HG03060 (cell line): Measurements from ENCODE around the gene CRTC2.
"Not testable (repeated sequence)": the region's sequence is repeated elsewhere in the genome, so short reads cannot be mapped to it uniquely, and the experiment has no call there.

Source experiments
- ATAC-seq: cut with Tn5 transposase; IDR thresholded peaks from one replicate; pipeline ENCODE4 v1.9.1; 2021; ENCODE audit warnings: low read depth, moderate number of reproducible peaks; ENCODE audit not compliant: unreplicated experiment

CRTC2 gene, protein sequence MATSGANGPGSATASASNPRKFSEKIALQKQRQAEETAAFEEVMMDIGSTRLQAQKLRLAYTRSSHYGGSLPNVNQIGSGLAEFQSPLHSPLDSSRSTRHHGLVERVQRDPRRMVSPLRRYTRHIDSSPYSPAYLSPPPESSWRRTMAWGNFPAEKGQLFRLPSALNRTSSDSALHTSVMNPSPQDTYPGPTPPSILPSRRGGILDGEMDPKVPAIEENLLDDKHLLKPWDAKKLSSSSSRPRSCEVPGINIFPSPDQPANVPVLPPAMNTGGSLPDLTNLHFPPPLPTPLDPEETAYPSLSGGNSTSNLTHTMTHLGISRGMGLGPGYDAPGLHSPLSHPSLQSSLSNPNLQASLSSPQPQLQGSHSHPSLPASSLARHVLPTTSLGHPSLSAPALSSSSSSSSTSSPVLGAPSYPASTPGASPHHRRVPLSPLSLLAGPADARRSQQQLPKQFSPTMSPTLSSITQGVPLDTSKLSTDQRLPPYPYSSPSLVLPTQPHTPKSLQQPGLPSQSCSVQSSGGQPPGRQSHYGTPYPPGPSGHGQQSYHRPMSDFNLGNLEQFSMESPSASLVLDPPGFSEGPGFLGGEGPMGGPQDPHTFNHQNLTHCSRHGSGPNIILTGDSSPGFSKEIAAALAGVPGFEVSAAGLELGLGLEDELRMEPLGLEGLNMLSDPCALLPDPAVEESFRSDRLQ

DNA sequence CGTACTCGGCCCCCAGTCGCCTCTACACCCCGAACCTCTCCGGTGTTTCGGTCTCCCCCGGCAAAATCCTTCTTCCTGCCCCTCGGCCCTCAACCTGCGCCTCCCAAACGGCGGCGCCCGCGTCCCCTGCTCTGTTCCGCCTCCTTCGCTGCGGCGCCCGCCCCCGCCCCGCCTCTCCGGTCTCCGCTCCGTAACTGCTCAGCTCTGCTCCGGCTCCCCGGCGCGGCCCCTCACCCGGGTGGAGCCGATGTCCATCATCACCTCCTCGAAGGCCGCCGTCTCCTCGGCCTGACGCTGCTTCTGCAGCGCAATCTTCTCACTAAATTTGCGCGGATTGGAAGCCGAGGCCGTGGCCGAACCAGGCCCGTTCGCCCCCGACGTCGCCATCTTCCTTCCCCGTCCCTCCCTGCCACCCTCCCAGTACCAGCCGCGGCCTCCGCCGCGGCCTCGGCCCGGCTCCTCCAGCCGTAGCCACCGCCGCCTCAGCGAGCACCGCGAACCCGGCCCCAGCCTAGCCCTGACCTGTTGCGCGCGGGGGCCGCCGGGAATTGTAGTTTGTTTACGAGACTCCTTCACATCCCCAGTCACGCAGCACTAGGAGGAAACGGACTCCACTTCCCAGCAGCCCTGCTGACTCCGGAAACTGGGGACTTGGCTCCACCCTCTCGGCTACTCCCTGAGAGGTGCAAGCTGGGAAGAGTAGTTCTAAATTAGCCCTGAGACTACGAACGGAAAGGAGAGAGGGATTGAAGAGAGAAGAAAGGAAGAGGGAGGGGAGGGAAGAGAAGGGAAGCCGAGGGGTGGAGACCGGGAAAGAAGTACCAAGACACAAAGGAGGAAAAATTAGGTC lies at the start of gene CRTC2:
Gene CRTC2 (minus strand): TSS at position 502 of the 850 bp plus-strand sequence. CDS start 115 bp downstream, at position 387.
- peak; percentile 75 for ATAC-seq

DNA sequence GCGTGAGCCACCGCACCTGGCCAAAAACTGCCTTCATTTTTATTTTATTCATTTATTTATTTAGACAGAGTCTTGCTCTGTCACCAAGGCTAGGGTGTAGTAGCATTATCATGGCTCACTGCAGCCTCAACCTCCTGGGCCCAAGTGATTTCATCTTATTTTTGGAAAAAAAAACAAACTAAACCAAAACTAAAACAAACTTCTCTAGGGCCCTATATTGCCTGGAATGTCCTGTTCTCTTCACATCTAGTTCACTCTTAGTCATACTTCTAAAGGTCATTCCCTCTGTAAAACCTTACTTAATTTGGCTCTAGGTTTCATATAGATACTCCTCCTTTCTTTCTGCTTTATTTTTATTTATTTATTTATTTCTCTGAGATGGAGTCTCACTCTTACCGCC lies 47.7 kb upstream of the CRTC2 start:
- no peak for ATAC-seq

DNA sequence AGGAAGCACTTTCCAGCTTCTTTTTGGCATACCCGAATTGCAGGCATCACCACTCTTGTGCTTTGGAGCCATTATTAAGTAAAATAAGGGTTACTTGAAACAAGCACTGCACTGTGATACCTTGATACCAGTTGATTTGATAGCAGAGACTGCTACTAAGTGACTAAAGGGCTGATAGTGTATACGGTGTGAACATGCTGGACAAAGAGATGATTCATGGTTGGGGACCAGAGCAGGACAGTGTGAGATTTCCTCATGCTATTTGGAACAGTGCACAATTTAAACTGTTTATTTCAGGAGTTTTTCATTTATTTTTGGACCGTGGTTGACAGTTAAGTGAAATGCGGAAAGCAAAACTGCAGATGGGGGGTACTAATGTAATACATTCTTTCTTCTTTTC lies 42.0 kb upstream of the CRTC2 start:
- no peak for ATAC-seq

DNA sequence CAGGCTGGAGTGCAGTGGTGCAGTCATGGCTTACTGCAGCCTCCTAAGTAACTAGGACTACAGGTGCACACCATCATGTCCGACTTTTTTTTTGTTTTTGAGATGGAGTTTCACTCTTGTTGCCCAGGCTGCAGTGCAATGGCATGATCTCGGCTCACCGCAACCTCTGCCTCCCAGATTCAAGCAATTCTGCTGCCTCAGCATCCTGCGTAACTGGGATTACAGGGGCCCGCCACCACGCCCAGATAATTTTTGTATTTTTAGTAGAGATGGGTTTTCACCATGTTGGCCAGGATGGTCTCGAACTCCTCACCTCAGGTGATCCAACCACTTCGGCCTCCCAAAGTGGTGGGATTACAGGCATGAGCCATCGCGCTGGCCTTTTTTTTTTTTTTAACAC lies 38.5 kb upstream of the CRTC2 start:
- not testable (repeated sequence) for ATAC-seq

DNA sequence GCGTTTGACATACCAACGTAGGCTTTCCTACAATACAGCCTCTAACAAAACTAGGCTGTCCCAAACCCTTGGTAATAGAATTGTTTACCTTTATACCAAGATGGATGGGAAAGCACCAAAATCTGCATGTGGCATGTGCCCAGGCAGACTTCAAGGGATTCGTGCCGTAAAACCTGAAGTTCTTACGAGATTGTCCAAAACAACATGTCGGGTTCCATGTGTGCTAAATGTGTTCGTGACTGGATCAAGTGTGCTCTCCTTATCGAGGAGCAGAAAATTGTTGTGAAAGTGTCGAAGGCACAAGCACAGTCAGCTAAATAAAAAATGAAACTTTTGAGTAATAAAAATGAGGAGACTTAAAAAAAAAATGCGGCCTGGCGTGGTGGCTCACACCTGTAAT lies 37.2 kb upstream of the CRTC2 start:
- ATAC-seq, result no peak

DNA sequence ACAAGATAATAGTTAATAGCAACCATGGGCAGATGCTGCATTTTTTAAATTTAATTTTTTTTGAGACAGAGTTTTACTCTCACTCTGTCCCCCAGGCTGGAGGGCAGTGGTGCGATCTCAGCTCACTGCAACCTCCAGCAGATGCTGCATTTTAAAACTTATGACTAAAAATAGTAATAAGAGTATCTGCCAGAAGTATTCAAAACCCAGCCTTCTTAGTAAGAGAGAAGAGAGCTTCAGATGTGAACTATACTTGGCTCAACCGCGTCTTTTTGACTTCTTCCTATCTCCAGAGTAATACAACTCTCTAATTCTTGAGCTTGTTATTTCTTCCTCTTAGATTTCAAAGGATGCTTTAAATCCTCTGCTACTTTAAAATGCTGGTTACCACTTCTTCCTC lies 36.8 kb upstream of the CRTC2 start:
- no peak for ATAC-seq

DNA sequence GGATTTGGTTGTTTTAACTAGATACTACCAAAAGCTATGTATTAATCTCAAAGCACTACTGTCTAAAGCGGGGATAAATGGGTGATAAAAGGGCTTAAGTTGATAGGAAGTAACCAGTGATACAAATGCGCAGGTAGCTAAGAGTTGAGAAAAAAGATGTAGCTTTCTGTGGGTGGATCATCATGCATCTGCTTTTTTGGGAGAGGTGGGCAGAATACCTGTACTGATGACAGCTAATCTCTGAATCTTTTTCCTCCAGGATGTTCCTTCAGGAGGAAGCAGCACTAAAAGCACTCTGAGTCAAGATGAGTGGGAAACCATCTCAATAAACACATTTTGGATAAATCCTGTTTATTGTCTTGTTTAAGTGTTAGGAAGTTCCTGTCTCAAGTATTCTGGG lies 33.4 kb upstream of the CRTC2 start:
- ATAC-seq, result no peak

DNA sequence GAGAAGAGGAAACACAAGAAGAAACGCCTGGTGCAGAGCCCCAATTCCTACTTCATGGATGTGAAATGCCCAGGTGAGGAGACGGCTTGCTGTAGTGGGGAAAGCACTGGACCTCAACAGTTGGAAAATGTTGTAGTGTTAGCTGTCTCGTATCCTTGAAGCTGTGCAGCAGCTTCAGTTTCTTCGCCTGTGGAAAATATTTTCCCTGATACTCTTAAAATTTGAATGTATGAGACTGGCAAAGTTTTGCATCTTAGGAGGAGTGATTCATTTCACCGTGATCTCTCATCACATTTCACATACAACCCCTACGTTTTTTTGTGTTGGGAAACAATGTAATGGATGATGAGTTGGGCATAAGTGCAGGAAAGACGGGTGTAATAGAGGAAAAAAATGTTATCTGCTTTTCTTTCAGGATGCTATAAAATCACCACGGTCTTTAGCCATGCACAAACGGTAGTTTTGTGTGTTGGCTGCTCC lies 32.8 kb upstream of the CRTC2 start:
- ATAC-seq, result no peak

DNA sequence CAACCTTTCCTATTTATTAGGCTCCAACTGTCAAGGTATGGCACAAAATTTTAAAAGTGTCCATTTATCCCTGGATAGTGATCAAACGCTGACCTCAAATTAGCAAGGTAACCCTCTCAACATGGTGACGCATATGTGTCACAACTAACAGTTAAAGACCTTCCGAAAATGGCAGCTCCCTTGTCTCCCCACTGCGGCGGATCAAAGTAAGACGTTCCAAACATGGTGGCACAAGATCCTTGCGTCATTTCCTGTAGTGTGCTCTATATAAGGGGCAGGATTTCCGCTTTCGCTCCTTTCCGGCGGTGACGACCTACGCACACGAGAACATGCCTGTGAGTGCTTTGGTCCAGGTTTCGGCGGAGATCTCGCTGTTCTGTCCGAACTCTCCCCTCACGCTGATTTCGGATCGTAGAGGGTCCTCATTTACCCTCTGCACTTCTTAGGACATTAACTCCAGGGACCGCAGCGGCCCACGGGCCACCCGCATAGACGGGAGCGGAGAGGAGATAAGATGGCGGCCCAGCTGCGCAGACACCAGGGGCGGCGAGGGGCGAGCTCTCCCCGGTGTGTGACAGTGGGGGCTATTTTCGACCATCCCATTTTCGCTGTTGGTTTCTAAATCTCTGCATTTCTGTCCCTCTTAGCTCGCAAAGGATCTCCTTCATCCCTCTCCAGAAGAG lies 32.2 kb upstream of the CRTC2 start, which contains the start of gene RPS27:
Gene RPS27 (plus strand): TSS at position 295 of the 683 bp plus-strand sequence. CDS start 35 bp downstream, at position 330.
- peak; percentile 83 for ATAC-seq

DNA sequence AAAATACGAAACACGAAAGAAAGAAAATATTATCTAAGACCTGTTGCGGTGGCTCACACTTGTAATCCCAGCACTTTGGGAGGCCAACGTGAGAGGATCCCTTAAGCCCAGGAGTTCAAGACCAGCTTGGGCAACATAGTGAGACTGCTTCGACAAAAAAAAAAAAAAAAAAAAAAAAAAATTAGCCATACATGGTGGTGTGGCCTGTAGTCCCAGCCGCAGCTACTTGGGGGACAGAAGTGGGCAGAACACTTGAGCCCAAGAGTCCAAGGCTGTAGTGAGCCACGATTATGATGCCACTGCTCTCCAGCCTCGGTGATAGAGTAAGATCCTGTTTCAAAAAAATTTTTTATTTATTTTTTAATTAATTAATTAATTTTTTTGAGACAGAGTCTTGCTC lies 29.2 kb upstream of the CRTC2 start:
- ATAC-seq, result no peak

DNA sequence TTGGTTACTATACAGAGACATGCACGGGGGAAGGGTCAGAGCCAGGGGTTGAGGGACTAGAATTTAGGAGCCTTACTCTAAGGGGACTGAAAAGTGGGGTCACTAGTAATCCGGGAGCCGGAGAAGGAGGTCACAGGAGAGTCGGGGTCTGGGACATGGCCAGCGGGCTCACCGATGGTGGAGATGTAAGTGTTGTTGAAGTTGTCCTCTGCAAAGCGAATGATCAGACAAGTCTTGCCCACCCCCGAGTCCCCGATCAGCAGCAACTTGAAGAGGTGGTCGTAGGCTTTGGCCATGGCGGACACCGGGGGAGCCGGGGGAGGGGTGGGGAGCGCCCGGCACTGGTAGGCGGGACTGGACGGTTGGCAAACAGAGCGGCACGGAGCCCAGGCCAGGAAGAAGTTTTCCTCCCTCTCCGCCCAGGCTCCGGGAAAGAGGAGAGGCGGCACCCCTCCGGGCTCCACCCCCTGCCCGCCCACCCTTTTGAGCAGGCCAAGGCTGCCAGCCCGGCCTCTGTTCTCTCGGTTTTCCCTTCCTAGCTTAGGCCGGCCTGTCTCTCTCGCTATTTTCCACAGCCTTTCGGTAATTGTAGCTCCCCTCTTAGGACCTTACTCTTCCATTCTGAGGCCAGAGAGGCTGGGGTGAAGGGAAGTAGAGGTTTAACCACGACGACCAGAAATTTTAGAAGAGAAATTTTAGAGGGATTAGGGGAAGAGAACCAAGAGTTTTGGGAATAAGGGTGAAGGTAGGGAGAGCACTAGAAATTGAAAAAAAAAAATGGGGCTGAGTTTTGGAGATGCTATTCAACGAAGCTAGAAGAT lies 27.7 kb upstream of the CRTC2 start, which contains the start of gene RAB13:
Gene RAB13 (minus strand): TSS at position 399 of the 821 bp plus-strand sequence. CDS start 103 bp downstream, at position 296.
- no peak for ATAC-seq

DNA sequence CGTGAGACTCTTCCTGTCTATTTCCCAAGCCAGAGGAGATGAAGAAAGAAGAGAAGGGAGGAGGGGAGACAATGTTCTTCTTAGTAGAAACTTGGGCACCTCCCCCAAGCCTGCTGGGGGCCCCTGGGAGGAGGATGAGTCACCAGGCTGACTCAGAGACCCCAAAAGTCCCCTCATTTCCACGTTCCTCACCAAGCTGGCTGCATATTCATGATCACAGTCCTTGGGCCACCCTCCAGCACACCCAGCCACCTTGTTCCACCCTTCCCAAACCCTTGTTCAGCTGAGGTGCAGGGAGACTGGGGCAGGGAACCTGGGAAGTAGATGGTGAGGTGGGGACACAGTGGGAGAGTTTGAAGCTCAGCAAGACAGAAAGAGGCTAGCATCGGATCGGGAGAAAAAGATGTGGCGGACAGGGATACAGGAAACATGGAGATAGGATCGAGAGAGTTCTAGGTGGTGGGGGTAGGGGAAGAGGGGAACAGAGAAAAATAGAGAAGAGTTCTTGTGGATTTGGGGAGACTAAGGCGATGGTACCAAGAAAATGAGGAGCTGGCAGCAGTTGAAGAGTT lies 27.0 kb upstream of the CRTC2 start:
- no peak for ATAC-seq

DNA sequence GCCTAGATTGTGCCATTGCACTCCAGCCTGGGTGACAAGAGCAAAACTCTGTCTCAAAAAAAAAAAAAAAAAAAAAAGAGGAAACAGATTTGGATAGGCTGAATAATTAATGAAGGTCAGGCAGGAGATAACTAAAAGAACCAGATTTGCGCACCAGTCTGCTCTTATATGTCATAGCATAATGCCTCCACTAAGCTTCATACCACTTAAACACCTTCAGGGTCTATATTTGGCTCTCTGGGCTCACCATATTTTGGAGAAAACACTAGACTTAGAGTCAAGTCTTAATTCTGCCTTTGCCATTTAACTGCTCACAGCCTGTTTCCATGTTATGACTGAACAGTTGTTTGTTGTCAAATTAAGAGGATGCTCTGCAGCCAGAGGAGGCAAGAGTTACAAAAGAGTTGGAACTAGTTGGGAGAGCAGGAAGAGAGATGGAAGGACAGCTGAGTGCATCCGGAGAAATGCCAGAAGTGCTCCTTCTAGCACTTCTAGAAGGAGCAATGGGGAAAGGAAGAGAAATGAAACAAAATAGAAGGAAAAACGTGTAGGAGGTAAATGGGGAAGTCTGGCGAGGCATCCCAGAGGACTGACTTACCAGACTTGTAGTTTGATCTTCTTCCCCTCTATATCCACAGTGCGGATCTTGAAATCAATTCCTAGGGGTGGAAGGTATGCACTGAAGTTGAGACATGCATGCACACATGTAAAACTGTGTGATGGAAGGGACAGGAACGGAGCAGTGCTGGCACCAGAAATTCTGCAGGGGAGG lies 25.9 kb upstream of the CRTC2 start:
- ATAC-seq, result no peak

DNA sequence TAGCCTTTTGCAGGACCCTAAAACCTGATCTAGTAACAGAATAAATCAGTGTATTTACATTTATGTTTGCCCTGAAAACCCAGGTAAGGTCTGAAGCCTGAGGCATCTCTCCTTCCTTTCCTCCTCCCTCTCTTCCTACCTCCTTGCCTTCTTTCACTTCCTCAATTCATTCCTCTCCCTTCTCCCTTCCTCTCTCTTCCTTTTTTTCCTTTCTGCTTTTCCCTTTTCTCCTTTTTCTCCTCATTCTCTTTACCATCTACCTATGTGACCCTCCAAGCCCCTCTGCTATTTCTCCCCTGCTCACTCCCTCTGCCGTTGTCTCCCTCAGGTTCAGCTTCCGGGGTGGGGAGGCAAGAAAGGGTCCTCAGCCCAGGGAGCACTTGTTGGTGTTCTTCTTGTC lies 23.3 kb upstream of the CRTC2 start:
- ATAC-seq, result not testable (repeated sequence)

DNA sequence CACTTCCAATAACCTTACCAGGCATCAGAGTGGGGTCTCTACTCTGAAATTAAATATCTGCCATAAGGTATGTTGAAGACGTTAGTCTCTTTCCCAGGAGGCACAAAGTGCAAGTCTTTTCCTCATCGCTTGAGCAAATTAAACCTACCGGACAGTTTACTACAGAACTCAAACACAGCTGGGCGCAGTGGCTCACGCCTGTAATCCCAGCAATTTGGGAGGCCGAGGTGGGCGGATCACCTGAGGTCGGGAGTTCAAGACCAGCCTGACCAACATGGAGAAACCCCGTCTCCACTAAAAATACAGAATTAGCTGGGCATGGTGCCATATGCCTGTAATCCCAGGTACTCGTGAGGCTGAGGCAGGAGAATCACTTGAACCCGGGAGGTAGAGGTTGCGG lies 20.7 kb upstream of the CRTC2 start:
- not testable (repeated sequence) for ATAC-seq

DNA sequence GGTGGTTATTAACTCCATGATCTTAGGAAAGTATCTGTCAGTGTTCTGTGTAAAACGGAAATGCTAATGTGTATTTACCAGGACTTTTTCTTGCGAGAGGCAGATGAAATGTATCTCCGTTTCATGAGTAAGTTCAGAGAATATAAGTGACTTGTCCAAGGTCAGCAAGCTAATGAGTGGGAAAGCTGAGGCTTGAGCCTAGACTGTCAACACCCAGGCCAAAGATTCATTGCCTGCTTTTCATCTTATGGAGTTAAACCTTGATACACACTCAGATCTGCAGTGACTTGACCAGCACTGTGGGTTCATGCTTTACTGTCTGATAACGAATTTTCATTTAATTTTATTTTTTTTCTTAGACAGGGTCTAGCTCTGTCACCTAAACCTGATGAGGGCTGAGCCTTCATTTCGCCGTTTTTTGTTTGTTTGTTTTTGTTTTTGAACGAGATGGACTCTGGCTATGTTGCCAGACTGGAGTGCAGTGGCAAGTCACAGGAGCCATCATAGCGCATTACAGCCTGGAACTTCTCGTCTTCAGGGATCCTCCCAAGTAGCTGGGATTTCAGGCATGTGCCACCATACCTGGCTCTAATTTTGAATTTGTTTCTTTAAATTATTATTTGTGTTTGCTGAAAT lies 20.0 kb upstream of the CRTC2 start:
- ATAC-seq, result no peak
